K562 (cell line): ENCODE measurements around the gene FRRS1L. TPM values are rescaled to one million over a fixed set of nuclear protein-coding genes. Genes with fewer than 3 reads are reported as not detected.

Source experiments
- POU5F1 ChIP-seq: fragments of 150-350 bp; IDR thresholded peaks from 2 replicates; pipeline ENCODE4 v1.6.1; 2014; ENCODE audit warnings: borderline replicate concordance, low read length, low read depth, mild to moderate bottlenecking; ENCODE audit not compliant: partially characterized antibody
- PTBP1 ChIP-seq: fragments of 200-400 bp; formaldehyde crosslinking; IDR thresholded peaks from 2 replicates; pipeline ENCODE4 v1.6.1; 2017; ENCODE audit warnings: low read depth, low read length
- ZNF318 ChIP-seq, 2 experiments: fragments of 450-650 bp; IDR thresholded peaks; 2 replicates each; pipeline ENCODE4 v1.6.1; 2016; ENCODE audit warnings: mild to moderate bottlenecking in 2 of 2, borderline replicate concordance in 1 of 2, low read depth in 1 of 2, moderate library complexity in 1 of 2
- polyA plus RNA-seq, 8 experiments: library from polyadenylated mRNA; depleted of rRNA in 4 of 8; stranded (reverse) in 5 of 8; unstranded in 3 of 8; fragments of >200 nt; fragmentation: Nextera tagmentation in 2 of 8; fragmentation: Illumina TruSeq in 1 of 8; extraction: Ambion mirVana in 2 of 8; extraction: Trizol in 1 of 8; gene quantifications; 2 replicates each; pipeline versions ENCODE4 v1.2.1 to v1.2.3, GENCODE V29; 2011 to 2014; ENCODE audit warnings: inconsistent platforms in 1 of 8, missing spikeins in 1 of 8
- total RNA-seq, 7 experiments: library from RNA; depleted of rRNA in 6 of 7; stranded (reverse); fragments of >200 nt in 6 of 7; fragmentation: Illumina TruSeq in 2 of 7; extraction: Trizol in 2 of 7; gene quantifications; 2 replicates each; pipeline versions ENCODE4 v1.2.1 to v1.2.3, GENCODE V29; 2011 to 2021; ENCODE audit warnings: low replicate concordance in 1 of 7

FRRS1L gene
- total and polyA plus RNA-seq, 9 of the 15 experiments (the other 6 are each of a cell fraction or from before 2014, with no cell fraction given) = under 0.01 to 0.04 (median 0.03) TPM; not detected in 5

DNA sequence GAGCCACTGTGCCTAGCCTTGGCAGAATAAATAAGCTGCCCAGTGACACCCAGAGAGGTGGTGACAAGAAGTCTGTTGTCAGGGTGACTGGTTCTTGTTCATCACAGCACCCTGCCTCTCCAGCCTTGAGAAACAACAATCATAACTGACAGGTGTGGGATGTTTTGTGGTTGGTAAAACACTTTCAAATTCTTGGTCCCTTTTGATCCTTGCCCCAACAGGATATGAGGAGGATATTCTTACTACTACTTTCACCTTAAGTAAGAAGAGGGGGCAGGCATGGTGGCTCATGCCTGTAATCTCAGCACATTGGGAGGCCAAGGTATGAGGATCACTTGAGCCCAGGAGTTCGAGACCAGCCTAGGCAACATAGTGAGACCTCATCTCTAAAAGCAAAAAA is 14.2 kb upstream of the FRRS1L start (continued):
- TF ChIP-seq ZNF318 (IDR thresholded peaks at IDR 0.05; ENCODE audit: borderline replicate concordance in 1 of 2, low read depth in 1 of 2) = no peak
- TF ChIP-seq PTBP1 = no peak
- TF ChIP-seq POU5F1 = no peak
